GM21717 (cell line): ENCODE results near the gene CYP27C1.

Source experiments
- ATAC-seq: cut with Tn5 transposase; IDR thresholded peaks from one replicate; pipeline ENCODE4 v1.9.1; 2021; ENCODE audit warnings: mild to moderate bottlenecking, moderate library complexity; ENCODE audit not compliant: unreplicated experiment

The CYP27C1 gene

GRCh38 chr2:127193967-127194280 lies 26.2 kb downstream of the CYP27C1 start:
- no peak for ATAC-seq

DNA sequence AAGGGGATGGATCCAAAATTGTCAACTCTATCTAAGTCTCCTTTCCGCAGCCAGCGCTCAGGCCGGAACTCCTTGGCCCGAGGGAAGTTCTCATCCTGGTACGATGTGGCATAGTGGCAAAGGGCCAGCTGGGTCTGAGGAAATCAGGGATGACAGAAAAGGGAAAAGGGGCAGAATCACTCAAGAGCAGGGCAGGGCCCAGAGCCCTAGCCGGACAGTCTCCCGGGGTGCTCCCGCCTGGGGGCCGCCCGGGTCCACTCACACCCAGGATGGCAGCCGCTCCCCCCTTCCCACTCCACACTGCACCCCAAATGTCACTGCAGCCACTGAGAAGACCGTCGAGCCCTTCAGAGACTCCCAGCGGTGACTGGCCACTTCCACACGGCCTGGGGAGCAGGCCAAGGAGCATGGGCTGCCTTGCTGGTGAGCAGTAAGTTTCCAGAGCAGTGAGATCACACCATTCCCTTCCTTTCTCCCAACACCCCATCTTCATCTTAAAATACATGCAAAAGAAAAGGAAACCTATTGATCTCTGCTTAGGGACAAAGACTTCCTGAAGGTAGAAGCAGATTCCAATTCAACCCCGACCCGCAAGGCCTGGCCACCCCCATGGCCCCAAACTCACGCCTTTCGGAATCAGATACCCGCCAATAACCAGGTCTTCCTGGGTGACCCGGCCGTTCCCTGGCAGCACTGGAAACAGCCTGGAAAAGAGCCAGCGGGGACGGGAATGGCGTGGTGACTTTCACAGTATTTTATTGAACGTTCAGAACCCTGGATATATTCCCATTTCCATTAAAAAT lies 26.7 kb downstream of the CYP27C1 start:
- no peak for ATAC-seq

DNA sequence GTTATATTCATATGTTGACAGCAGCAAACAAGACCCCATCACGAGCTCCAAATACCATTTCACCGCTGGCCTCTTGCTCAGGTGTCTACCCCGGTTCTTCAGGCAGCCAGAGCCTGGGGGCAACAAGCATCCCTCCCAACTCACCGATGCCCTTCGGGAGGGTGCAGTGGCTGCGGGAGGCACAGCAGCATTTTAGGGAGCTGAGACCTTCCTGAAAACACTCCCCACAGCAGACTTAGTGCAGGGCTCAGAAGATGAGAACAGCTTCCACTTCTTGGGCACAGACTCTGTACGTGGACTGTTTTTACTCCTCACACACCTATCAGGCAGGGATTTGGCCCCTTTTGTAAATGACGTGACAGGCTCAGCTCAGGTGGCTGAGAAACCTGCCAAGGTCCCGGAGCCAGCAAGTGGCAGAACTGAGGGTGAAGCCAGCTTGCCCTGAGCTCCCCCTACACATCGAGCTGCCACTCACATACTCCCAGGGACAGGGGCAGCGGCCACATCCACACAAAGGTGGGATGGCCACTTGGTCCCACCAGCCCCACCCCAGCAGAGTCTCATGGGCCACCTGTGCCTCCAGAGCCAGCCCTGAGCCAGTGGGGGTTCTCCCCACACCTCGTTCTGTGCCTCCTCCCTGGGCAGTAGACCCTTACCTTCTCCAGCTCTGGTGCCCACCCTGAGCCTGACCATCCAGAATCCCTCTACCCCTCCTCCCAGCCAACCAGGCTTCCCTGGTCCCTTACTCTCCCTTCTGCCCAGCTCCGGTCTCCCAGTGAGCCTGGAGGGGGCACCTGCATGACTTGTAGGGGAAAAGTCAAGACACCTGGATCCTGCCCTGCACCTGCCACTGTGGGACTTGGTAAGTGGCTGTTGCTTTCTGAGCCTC lies 28.5 kb downstream of the CYP27C1 start:
- no peak for ATAC-seq

GRCh38 chr2:127188797-127189196 lies 31.3 kb downstream of the CYP27C1 start:
- ATAC-seq: no peak

- ATAC-seq: no peak
These were observed 32.3 kb downstream of the CYP27C1 start for GRCh38 chr2:127187831-127188230.

DNA sequence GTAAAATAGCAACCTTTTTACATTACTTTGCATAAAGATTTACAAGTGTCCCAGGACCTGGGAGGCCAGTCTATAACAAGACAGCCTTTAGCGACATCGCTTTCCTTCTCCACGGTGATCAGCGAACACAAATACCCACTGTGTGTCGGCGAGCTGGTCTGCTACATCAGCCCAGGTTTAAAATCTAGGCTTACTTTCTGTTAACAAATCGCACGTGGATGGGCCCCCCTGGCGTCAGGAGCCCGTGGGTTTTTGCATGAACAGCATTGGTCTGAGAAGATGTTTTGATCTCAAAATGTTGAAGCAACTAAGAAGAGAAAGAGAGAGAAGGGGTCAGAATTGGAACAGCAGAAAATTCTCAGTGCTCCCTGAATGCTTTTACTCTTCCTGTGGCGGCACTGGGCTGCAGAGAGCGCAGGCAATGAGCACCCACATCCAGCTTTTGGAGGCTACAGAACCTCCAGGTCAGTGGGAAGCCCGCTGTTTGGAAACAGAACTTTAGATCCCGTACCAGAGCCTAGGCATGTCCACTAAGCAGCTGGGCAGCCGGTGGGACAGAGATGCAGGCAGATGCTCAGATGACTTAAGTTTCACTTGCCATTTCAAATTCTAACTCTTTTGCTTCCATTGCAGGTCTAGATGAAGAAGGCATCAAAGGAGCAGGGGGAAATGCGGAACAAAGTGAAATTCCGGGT lies 32.9 kb downstream of the CYP27C1 start:
- ATAC-seq: no peak

GRCh38 chr2:127185705-127186104 lies 34.4 kb downstream of the CYP27C1 start:
- ATAC-seq: no peak

GRCh38 chr2:127185093-127185492 lies 35.0 kb downstream of the CYP27C1 start:
- ATAC-seq: no peak

DNA sequence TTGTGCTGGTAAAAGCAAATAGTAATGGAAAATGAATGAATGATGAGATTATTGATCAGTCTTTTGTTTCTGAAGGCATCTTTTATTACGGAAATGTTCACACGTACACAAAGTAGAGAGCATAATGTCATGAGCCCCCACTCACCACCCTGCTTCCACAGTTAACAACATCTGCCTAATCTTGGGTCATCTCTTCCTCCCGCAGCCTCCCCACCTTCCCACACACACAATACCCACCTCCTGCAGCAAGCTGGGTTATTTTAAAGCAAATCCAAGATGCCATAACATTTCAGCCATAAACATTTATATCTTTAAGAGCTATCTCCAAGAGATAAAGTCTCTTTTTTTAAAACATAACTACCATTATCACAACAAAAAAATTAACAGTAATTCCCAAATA lies 36.3 kb downstream of the CYP27C1 start:
- no peak for ATAC-seq

DNA sequence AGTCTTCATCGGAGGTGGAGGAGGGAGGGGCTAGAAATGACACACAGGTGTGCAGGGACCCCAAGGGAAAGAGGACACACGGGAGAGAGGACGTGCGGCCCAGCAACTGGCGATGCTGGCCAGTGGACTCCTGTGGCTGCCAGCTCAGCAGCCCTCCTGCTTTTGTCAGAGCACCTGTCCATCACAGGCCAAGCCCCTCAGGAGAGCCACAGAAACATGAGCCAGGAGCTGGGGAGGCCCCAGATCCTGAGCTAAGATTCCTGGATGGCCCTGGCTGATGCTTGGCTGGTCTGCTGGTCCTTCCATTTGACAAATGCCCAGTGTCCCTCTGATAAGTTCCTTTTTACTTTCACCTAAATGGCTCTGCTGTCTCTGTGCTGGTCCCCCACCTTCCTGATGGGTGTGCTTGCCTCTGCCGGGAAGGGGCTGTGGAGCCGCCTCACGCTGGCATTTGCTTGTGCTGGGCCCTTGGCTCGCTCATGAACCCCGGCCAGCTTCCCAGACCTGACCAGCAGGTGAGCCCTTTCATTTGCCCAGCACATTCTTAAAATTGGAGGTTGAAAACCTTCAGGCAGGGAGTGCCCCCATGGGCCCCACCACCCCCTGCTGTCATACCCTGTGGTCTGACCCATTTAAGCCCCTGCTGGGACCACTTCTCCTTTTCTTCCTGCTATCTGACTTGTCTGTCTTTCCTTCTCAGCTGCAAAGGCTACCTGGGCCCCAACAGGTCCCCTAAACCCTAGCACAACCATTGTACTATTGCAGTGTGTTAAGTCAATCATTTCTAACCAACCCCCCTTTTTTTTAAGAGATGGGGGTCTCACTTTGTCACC lies 37.3 kb downstream of the CYP27C1 start:
- no peak for ATAC-seq

GRCh38 chr2:127181851-127182250 lies 38.2 kb downstream of the CYP27C1 start:
- ATAC-seq: no peak

GRCh38 chr2:127179766-127180165 lies 40.3 kb downstream of the CYP27C1 start:
- no peak for ATAC-seq

DNA sequence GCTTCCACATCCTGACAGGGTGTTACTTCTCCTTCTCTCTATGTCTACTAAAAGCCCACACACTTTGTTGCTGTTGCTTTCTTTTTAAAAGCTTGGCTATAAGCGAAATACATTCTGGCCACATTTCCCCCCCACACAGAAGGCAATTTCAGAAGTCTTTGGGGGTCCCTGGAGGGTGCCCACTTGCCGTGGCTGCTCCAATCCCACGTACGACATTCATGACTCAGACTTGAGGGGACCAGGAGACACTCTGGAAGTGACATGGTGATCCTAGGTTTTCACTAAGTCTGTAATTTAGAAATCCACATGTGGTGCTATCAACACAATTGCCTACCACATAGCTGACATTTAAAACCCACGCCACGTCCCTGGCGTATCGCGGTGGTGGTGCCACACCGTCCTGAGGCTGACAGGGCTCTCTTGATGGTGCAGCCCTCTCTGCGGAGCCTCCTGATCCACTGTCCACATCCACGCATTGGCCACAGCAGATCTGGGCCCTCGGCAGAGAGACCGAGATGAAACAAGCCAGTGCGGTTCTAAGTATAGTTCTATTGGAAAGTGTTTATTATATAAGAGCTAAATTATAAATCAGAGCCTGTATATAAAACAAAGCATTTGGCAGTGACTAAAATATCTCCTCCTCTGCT lies 42.4 kb downstream of the CYP27C1 start:
- no peak for ATAC-seq

GRCh38 chr2:127176371-127177311 lies 43.5 kb downstream of the CYP27C1 start:
- ATAC-seq: no peak

GRCh38 chr2:127175751-127176354 lies 44.2 kb downstream of the CYP27C1 start:
- ATAC-seq: no peak

DNA sequence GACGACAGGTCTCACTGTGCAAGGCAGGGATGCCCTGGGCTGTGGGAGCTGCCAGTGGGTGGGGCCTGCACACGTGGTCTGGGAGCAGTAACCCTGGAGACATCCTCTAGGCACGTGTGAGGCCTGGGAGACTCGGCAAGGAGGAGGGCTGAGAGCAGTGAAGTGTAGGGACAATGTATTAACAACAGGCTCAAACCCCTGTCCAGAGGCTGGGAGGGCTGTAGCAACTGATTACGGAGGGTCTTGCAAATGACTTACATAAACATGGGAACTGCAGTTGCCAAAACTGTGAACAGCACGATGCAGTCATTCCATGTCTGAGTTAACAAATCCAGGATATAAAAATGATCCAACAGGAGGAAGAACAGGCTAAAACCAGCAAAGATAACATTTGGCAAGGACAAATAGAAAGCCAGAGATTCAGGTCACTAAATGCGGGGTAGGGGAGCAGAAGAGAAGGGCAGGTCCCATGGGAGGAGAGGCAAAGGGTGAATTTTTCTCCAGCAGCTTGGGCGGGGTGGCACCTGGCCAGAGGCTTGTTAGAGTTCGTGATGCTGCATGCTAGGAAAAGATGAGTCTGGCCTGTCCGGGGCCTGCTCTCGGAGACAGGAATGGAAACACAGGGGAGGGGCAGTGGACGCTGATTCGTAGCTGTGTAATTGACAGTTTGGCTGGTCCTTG lies 44.9 kb downstream of the CYP27C1 start:
- no peak for ATAC-seq

DNA sequence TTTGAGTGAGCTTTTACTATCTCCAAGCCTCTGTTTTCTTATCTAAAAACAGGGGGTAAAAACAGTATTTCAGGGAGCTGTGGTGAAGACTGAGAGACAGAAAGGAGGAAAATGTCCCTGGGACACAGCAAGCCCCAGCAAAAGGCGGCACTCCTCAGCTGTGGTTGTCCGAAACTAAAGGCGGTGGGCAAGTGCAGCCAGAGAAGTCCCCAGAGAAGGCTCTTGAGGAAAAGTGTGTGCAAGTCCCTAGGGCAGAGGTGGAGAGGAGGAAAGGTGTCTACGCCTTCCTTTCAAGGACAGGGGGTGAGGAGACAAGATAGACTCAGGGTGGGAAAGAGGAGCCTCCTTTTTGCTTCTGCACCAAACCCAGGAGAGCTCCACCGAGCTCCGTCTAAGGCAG lies 45.5 kb downstream of the CYP27C1 start:
- no peak for ATAC-seq

DNA sequence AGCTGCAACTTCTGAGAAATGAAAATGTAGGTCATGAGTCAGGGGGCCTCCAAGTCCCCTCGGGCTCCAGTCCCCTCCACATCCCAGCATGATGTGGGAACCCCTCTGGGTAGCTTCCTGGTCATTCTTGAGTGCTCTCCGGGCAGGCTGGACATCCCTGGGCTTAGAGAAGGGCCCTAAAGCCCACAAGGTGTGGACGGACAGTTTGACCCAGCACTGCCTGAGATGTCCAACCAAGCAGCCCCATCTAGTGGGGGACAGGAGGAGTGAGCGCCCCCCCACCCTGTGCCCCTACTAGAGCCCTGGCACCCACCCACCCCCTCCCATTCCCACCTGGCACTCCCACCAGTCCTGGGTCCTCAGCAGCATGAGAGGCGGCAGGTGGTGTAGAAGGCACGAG lies 46.0 kb downstream of the CYP27C1 start:
- ATAC-seq: no peak
